Trophoblast cell (in vitro differentiated cells and primary cell): ENCODE data around the gene ATP10B.

ENCODE experiments used
- DNase-seq, 2 donors: peaks; one replicate each; pipeline ENCODE4 v3.0.0-alpha.2; 2016
- H2AFZ ChIP-seq: 2 replicates; pipeline ENCODE4 v1.6.1; 2013; ENCODE audit warnings: low read length, moderate library complexity, mild to moderate bottlenecking; ENCODE audit not compliant: insufficient read depth, poor library complexity
- H2AK5ac ChIP-seq: 2 replicates; pipeline ENCODE4 v1.6.1; 2013; ENCODE audit warnings: mild to moderate bottlenecking, low read length
- H2BK120ac ChIP-seq: 2 replicates; pipeline ENCODE4 v1.6.1; 2013; ENCODE audit warnings: low read length, mild to moderate bottlenecking, moderate library complexity; ENCODE audit not compliant: insufficient read depth, poor library complexity
- H2BK12ac ChIP-seq: 2 replicates; pipeline ENCODE4 v1.6.1; 2013; ENCODE audit warnings: mild to moderate bottlenecking, low read length, moderate library complexity
- H2BK5ac ChIP-seq: 2 replicates; pipeline ENCODE4 v1.6.1; 2013; ENCODE audit warnings: low read length, low read depth, moderate library complexity, mild to moderate bottlenecking; ENCODE audit not compliant: poor library complexity
- H3K14ac ChIP-seq: 2 replicates; pipeline ENCODE4 v1.6.1; 2013; ENCODE audit warnings: mild to moderate bottlenecking, low read length
- H3K18ac ChIP-seq: 2 replicates; pipeline ENCODE4 v1.6.1; 2013; ENCODE audit warnings: mild to moderate bottlenecking, low read length
- H3K23ac ChIP-seq: 2 replicates; pipeline ENCODE4 v1.6.1; 2013; ENCODE audit warnings: low read length
- H3K27ac ChIP-seq: 2 replicates; pipeline ENCODE4 v1.5.1; 2013; ENCODE audit warnings: low read depth, mild to moderate bottlenecking, inconsistent platforms, low read length, moderate library complexity
- H3K27me3 ChIP-seq: 2 replicates; pipeline ENCODE4 v1.6.1; 2013; ENCODE audit warnings: inconsistent platforms, mild to moderate bottlenecking, low read length, moderate library complexity; ENCODE audit not compliant: insufficient read depth
- H3K36me3 ChIP-seq, 2 experiments: 1 replicate in 1 of 2; 2 replicates in 1 of 2; pipeline ENCODE4 v1.6.1; 2013; ENCODE audit warnings: low read length in 2 of 2, mild to moderate bottlenecking in 2 of 2, moderate library complexity in 1 of 2; ENCODE audit not compliant: insufficient read depth in 2 of 2, control insufficient read depth in 1 of 2
- H3K4ac ChIP-seq: 2 replicates; pipeline ENCODE4 v1.6.1; 2013; ENCODE audit warnings: low read depth, mild to moderate bottlenecking, low read length, moderate library complexity
- H3K4me1 ChIP-seq, 2 experiments: 1 replicate in 1 of 2; 2 replicates in 1 of 2; pipeline ENCODE4 v1.6.1; 2013; ENCODE audit warnings: low read length in 2 of 2, mild to moderate bottlenecking in 2 of 2, moderate library complexity in 1 of 2; ENCODE audit not compliant: insufficient read depth in 2 of 2, control insufficient read depth in 1 of 2
- H3K4me2 ChIP-seq: 2 replicates; pipeline ENCODE4 v1.6.1; 2013; ENCODE audit warnings: inconsistent platforms, mild to moderate bottlenecking, low read length, moderate library complexity
- H3K4me3 ChIP-seq: 2 replicates; pipeline ENCODE4 v1.5.1; 2013; ENCODE audit warnings: mild to moderate bottlenecking, low read depth, low read length, inconsistent platforms
- H3K79me1 ChIP-seq: one replicate; pipeline ENCODE4 v1.6.1; 2013; ENCODE audit warnings: low read length
- H3K79me2 ChIP-seq: 2 replicates; pipeline ENCODE4 v1.6.1; 2013; ENCODE audit warnings: low read length, mild to moderate bottlenecking; ENCODE audit not compliant: control insufficient read depth, insufficient read depth, poor library complexity
- H3K9ac ChIP-seq: 2 replicates; pipeline ENCODE4 v1.6.1; 2013; ENCODE audit warnings: mild to moderate bottlenecking, low read length
- H3K9me3 ChIP-seq: 2 replicates; pipeline ENCODE4 v1.6.1; 2013; ENCODE audit warnings: low read depth, mild to moderate bottlenecking, control low read depth, inconsistent platforms, low read length; ENCODE audit not compliant: insufficient read depth
- H4K12ac ChIP-seq: 2 replicates; pipeline ENCODE4 v1.6.1; 2013; ENCODE audit warnings: low read depth, mild to moderate bottlenecking, low read length, moderate library complexity
- H4K8ac ChIP-seq: 2 replicates; pipeline ENCODE4 v1.6.1; 2013; ENCODE audit warnings: low read depth, mild to moderate bottlenecking, low read length, moderate library complexity
- H4K91ac ChIP-seq: one replicate; pipeline ENCODE4 v1.6.1; 2013; ENCODE audit warnings: low read depth, mild to moderate bottlenecking, low read length, moderate library complexity
- WGBS: extraction: QIAGEN DNeasy Blood & Tissue Kit; methylation state at CpG from one replicate; pipeline ENCODE4 v1.1.7; 2013; ENCODE audit warnings: missing lambda C conversion rate; ENCODE audit not compliant: insufficient read length, insufficient coverage; ENCODE audit errors: extremely low coverage; 5-methylcytosine and 5-hydroxymethylcytosine counted together

ATP10B gene

GRCh38 chr5:160618286-160618685 is 233.7 kb downstream of the ATP10B start:
- Histone ChIP-seq H3K27ac (no peak overlapping the region), H3K79me2 (no peaks in the 10 kb centered on the region), H3K4me3 (no peak overlapping the region), H2AK5ac (no peak overlapping the region), H3K14ac (no peak overlapping the region), H3K27me3 (no peaks in the 10 kb centered on the region), H3K18ac (no peak overlapping the region), H3K4ac (no peak overlapping the region), H4K91ac (no peak overlapping the region), H2BK12ac (no peak overlapping the region), H3K79me1 (no peaks in the 10 kb centered on the region), H3K36me3 (no peaks in the 10 kb centered on the region), H3K9ac (no peak overlapping the region), H3K9me3 (no peaks in the 10 kb centered on the region), H2BK120ac (no peak overlapping the region), H4K8ac (no peak overlapping the region), H4K12ac (no peak overlapping the region), H2AFZ (no peak overlapping the region), H2BK5ac (no peak overlapping the region), H3K23ac (no peak overlapping the region), H3K4me2 (no peak overlapping the region), H3K4me1 (no peaks in the 10 kb centered on the region)
- DNase-seq, result no peak
- no CpG with 5 or more reads among the region's 1 CpG for WGBS

DNA sequence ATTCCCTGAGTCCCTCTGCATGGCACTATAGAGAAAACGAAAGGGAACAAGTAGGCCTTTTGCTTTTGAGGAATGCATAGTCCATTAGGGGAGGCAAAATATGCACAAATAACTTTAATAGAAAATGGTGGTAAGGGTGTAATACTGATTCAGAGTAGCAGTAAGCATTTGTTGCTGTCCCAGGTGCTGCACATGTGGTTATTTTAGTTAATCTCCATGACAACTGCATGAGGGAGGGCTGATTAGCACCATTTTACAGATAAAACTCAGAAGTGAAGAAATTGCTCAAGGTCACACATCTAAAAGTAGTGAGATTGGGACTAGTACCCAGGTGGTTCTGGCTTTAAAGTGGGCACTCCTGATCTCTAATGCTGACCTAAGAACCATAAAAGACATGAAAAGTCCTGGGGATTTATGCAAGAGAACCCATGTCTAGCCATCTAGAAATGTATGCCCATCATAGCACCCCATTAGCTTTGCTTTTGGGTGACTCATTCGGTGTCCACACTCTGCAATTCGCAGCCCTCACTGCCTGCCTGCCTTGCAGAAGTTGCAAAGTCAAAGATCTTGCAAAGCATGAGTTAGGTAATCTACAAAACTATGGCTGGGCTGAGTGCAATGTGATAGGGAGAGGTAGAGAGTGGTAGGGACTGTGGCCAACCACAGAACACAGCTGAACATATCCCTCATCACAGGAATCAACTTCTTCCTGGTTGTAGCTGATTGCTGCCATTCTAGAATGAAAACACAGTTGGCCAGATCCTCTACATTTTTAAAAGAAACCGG is 235.1 kb downstream of the ATP10B start:
- Histone ChIP-seq H3K23ac (no peak overlapping the region), H3K79me2 (no peaks in the 10 kb centered on the region), H2BK12ac (no peak overlapping the region), H2AK5ac (no peak overlapping the region), H2BK120ac (no peak overlapping the region), H3K4me3 (no peak overlapping the region), H3K14ac (no peak overlapping the region), H3K4me2 (no peak overlapping the region), H2BK5ac (no peak overlapping the region), H3K4ac (no peak overlapping the region), H3K27ac (no peak overlapping the region), H2AFZ (no peak overlapping the region), H3K18ac (no peak overlapping the region), H3K9me3 (no peaks in the 10 kb centered on the region), H3K4me1 (no peaks in the 10 kb centered on the region), H4K12ac (no peak overlapping the region), H4K8ac (no peak overlapping the region), H4K91ac (no peak overlapping the region), H3K9ac (no peak overlapping the region), H3K27me3 (no peaks in the 10 kb centered on the region), H3K79me1 (no peaks in the 10 kb centered on the region), H3K36me3 (no peaks in the 10 kb centered on the region)
- no CpG with 5 or more reads among the region's 4 CpGs for WGBS
- peak; percentile 2 to 11 for DNase-seq

DNA sequence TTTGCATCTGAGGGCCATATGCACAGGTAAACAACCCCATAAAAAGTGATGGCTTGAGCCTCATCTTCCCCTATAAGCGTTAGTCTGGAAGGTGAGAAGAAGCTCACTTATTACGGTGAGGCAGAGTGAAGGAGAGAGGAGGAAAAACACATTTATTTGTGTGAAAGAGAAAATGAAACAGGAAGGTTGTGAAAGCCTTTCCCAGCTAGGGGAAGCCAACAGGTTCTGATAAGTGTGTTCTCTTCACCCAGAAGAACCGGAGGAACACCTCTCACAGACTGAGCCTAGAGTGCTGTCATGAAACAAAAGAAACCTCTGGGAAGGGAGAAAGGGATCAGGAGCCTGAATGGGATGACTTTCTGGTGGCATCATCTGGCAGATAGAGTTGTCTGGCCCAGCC is 237.9 kb downstream of the ATP10B start:
- H2AFZ ChIP-seq, result no peak overlapping the region
- no peaks in the 10 kb centered on the region for H3K4me1 ChIP-seq
- H3K18ac ChIP-seq, result no peak overlapping the region
- no peak overlapping the region for H2AK5ac ChIP-seq
- H3K4me2 ChIP-seq, result no peak overlapping the region
- no peaks in the 10 kb centered on the region for H3K27me3 ChIP-seq
- H3K9ac ChIP-seq, result no peak overlapping the region
- no peak overlapping the region for H3K14ac ChIP-seq
- H4K91ac ChIP-seq, result no peak overlapping the region
- DNase-seq, result no peak
- no peaks in the 10 kb centered on the region for H3K9me3 ChIP-seq
- H3K23ac ChIP-seq, result no peak overlapping the region
- no peak overlapping the region for H3K4ac ChIP-seq
- no peaks in the 10 kb centered on the region for H3K79me2 ChIP-seq
- H3K4me3 ChIP-seq, result no peak overlapping the region
- no peak overlapping the region for H2BK120ac ChIP-seq
- H2BK5ac ChIP-seq, result no peak overlapping the region
- no peak overlapping the region for H4K12ac ChIP-seq
- no peak overlapping the region for H2BK12ac ChIP-seq
- WGBS, result no CpG with 5 or more reads among the region's 3 CpGs
- H3K27ac ChIP-seq, result no peak overlapping the region
- no peaks in the 10 kb centered on the region for H3K36me3 ChIP-seq
- H3K79me1 ChIP-seq, result no peaks in the 10 kb centered on the region
- no peak overlapping the region for H4K8ac ChIP-seq

DNA sequence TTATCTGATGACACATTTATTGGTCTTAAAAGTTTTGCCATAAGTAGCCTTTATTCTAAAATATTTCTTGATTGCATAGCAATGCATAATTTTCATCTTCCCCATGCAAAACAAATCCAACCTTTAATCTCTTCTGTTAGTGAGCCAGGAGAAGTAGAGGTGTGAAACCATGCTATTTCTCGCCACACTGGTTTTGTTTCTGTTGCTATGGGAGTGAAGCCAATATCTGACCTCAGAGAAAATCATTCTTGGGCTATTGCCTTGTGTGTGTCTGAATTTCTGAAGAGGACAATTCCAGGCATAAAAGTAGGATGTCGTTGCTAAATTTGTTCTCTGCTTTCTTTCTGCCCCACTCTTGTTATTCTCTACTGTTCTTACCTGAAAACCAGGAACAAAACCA is 246.7 kb downstream of the ATP10B start:
- no peak overlapping the region for H4K12ac ChIP-seq
- H2AK5ac ChIP-seq, result no peak overlapping the region
- WGBS, result no CpG with 5 or more reads among the region's 2 CpGs
- no peak overlapping the region for H3K23ac ChIP-seq
- no peak overlapping the region for H3K4me3 ChIP-seq
- no peak for DNase-seq
- H3K79me2 ChIP-seq, result no peaks in the 10 kb centered on the region
- no peak overlapping the region for H3K9ac ChIP-seq
- H3K27me3 ChIP-seq, result no peaks in the 10 kb centered on the region
- no peaks in the 10 kb centered on the region for H3K9me3 ChIP-seq
- no peak overlapping the region for H3K4me2 ChIP-seq
- H2BK5ac ChIP-seq, result no peak overlapping the region
- H3K27ac ChIP-seq, result no peak overlapping the region
- no peak overlapping the region for H4K91ac ChIP-seq
- H2BK12ac ChIP-seq, result no peak overlapping the region
- no peak overlapping the region for H3K4ac ChIP-seq
- no peak overlapping the region for H3K14ac ChIP-seq
- no peaks in the 10 kb centered on the region for H3K4me1 ChIP-seq
- no peaks in the 10 kb centered on the region for H3K36me3 ChIP-seq
- no peak overlapping the region for H3K18ac ChIP-seq
- no peak overlapping the region for H4K8ac ChIP-seq
- no peak overlapping the region for H2AFZ ChIP-seq
- no peaks in the 10 kb centered on the region for H3K79me1 ChIP-seq
- H2BK120ac ChIP-seq, result no peak overlapping the region
